ENCODE results near the gene WHRN.

Gene WHRN

DNA sequence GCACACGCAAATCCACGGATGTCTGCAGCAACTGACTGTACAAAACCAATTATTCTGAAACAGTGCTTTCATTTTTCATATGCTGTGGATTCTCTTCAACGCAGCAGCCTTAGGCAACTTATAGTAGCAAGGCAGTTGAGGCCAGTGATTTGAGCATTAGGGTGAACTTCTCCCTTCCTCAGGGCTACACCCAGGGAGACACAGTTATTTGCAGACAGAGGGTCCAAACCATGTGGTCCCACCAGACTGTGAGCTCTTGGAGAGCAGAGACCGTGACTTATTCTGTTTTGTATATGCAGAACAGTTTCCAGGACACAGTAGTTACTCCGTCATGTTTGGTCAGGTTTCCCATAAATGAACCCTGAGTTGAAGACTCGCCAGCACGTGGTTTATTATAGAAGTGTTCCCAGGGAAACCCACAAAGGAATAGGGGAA lies 19.0 kb upstream of the WHRN start:
- H3K4me3 ChIP-seq (ENCODE audit: low read depth, low read length) = no peak overlapping the region
- TF ChIP-seq, protein P1, sequence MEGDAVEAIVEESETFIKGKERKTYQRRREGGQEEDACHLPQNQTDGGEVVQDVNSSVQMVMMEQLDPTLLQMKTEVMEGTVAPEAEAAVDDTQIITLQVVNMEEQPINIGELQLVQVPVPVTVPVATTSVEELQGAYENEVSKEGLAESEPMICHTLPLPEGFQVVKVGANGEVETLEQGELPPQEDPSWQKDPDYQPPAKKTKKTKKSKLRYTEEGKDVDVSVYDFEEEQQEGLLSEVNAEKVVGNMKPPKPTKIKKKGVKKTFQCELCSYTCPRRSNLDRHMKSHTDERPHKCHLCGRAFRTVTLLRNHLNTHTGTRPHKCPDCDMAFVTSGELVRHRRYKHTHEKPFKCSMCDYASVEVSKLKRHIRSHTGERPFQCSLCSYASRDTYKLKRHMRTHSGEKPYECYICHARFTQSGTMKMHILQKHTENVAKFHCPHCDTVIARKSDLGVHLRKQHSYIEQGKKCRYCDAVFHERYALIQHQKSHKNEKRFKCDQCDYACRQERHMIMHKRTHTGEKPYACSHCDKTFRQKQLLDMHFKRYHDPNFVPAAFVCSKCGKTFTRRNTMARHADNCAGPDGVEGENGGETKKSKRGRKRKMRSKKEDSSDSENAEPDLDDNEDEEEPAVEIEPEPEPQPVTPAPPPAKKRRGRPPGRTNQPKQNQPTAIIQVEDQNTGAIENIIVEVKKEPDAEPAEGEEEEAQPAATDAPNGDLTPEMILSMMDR (IDR thresholded peaks at IDR 0.05; ENCODE audit: borderline replicate concordance, insufficient read depth, low read depth, low read length) = no peak

DNA sequence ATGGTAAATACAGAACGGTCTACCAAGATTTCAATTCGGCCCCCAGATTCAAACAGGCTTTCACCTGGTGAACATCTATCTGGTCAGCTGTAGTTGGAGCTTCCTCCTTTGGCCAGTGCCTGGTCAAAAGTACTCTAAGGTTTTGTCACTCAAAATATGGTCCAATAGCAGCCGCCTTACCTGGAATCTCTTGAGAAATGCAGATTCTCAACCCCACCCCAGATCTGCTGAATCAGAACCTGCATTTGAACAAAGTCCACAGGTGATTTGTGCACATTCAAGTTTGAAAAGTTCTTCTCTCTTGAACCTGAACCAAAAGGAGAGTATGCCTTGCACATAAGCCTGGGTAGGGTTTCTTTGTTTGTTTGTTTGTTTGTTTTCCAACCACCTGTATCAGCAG lies 17.6 kb upstream of the WHRN start:
- TF ChIP-seq, protein P1 (IDR thresholded peaks at IDR 0.05; ENCODE audit: borderline replicate concordance, insufficient read depth, low read depth, low read length) = no peak
- H3K4me3 ChIP-seq (ENCODE audit: low read depth, low read length) = no peak overlapping the region

DNA sequence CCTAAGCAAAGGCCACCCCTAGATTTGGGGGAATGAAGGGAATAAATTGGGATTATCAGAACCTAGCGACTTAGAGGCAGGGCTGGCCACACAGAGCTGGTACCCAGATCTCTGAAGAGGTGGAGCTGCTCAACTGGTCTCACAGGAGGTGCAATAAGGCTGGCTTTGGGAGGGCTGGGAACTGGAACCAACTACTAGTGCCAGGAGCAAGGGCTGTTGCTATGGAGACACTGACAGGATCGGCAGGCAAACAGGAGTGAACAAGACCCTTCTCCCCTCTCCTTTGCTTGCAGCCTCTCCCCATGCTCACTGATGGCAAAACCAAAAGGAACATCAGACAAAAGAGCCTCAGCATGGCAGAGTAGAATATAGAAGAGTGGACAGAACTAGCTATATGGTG lies 17.0 kb upstream of the WHRN start:
- TF ChIP-seq, protein P1 (IDR thresholded peaks at IDR 0.05; ENCODE audit: borderline replicate concordance, insufficient read depth, low read depth, low read length) = no peak
- H3K4me3 ChIP-seq (ENCODE audit: low read depth, low read length) = no peak overlapping the region

DNA sequence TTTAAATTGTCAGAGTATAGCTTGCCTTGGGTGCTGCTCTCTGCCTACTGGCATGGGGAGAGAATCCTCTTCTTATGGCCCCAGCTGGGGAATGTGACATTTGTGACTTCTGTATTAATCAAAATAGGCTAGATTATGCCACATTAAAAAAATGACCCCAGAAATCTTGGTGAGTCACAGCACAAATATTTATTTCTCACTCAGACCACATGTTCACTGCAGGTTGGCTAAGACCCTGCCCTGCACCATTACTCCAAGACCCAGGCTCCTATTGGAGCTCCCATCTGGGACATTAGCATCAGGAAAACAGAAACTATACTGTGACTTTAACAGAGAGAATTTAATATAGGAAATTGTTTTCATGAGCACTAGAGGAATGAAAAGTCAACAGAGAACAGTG lies 16.6 kb upstream of the WHRN start:
- no peak overlapping the region for H3K4me3 ChIP-seq (ENCODE audit: low read depth, low read length)
- TF ChIP-seq, protein P1 (IDR thresholded peaks at IDR 0.05; ENCODE audit: borderline replicate concordance, insufficient read depth, low read depth, low read length) = no peak

DNA sequence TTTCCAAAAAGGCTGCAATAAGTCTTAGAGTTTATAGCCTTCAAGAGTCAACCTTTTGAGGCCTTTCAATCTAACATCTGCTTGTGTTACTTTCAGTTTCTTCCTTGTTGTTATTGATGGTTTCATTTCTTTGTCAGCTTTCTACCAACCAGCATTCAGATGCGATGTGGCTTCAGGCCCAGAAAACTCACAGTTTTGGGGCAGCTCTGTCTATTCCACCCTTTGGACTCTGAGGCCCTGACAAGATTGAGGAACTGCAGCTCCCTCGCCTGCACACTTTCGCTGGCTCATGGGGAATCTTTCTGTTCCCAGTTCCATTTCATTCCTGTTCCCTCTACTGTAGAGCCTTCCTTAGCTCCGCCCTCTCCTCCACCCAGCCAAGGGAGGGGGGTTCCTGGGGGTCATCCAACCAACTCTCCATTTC lies 13.3 kb upstream of the WHRN start:
- H3K4me3 ChIP-seq (ENCODE audit: low read depth, low read length) = no peak overlapping the region
- TF ChIP-seq, protein P1 (IDR thresholded peaks at IDR 0.05; ENCODE audit: borderline replicate concordance, insufficient read depth, low read depth, low read length) = no peak

GRCh38 chr9:114518120-114518519 lies 12.8 kb upstream of the WHRN start:
- TF ChIP-seq, protein P1 (IDR thresholded peaks at IDR 0.05; ENCODE audit: borderline replicate concordance, insufficient read depth, low read depth, low read length) = no peak
- no peak overlapping the region for H3K4me3 ChIP-seq (ENCODE audit: low read depth, low read length)

DNA sequence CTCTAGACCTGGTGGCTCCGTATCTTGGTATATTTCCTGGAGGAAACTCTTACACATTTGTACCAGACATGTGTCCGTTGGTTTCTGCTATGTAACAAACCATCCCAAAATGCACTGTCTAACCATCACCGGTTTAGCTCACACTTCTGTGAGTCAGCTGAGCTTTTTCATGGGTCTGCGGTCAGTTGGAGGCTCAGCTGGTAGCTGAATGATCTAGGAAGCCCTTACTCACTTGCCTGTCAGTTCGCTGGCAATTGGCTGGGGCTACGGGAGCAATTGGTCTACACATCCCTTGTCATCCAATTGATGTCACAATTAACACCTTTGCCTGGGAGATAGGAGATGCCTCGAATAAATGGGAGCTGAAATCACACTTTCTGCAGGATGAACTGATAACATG lies 11.6 kb upstream of the WHRN start:
- TF ChIP-seq, protein P1 (IDR thresholded peaks at IDR 0.05; ENCODE audit: borderline replicate concordance, insufficient read depth, low read depth, low read length) = no peak
- H3K4me3 ChIP-seq (ENCODE audit: low read depth, low read length) = no peak overlapping the region
